ENCODE data around the gene ALK.

ALK gene

GRCh38 chr2:29388071-29388470 lies 533.3 kb downstream of the ALK start:
- DNase-seq, result no peak

GRCh38 chr2:29382486-29382885 lies 538.9 kb downstream of the ALK start:
- no peak for DNase-seq

DNA sequence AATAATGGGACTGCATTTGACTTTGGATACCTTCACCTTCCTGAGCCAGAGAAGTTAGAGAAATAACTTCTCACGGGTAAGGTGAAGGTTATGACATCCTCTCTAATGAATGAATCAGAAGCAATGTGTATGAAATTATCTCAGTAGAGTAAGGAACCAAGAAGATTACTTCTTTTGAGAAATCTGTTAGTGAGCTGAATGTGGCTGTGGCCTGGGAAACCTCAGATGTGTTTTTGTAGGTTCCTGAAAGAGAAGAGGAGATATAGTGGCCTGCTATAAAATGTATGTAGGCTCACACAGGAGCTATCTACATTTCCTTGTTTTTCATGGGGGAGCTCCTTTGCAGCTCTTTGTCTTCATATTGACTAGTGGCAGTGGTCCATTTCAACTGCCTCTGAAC lies 543.6 kb downstream of the ALK start:
- no peak for DNase-seq

GRCh38 chr2:29376541-29376940 lies 544.8 kb downstream of the ALK start:
- no peak for DNase-seq

- DNase-seq, result no peak
Observed at GRCh38 chr2:29375843-29376242, 545.5 kb downstream of the ALK start.

DNA sequence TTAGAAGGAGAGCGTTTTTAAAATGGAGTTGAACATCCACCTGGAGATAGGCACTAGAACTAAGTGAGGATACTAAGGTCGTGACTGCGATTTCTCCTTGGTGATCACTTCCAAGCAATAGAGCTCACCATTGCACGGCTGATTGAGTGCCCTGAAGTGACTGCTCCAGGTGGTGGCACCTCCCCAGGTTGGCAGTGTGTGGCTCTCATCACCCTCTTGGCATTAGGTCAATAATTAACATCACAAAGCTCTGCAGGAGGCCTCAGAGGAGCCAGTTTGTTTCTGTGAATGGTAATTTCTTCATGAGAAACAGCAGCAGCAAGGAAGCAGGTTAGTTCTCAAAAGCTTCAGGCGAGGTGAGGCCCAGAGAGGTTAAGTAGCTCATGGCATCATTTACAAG lies 546.6 kb downstream of the ALK start:
- DNase-seq, result no peak

GRCh38 chr2:29373870-29374269 lies 547.5 kb downstream of the ALK start:
- DNase-seq, result no peak

DNA sequence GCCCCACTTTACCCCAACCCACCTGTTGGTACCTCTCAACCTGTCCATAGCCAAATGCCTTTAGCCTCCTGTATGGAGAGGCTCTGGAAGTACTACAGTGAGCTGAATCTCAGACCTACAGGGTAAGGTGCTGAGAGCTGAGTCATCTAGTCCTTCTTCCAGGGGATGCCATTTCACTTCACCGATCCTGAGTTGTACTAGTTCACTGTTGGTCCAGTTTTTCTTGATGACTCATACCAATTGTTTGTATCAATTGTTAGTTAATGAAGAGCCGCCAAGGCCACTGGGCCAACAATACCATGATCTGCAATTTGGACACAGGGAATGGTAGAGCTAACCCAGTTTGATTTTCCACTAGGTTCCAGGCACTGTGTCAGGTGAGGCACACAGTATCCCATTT lies 549.2 kb downstream of the ALK start:
- no peak for DNase-seq

DNA sequence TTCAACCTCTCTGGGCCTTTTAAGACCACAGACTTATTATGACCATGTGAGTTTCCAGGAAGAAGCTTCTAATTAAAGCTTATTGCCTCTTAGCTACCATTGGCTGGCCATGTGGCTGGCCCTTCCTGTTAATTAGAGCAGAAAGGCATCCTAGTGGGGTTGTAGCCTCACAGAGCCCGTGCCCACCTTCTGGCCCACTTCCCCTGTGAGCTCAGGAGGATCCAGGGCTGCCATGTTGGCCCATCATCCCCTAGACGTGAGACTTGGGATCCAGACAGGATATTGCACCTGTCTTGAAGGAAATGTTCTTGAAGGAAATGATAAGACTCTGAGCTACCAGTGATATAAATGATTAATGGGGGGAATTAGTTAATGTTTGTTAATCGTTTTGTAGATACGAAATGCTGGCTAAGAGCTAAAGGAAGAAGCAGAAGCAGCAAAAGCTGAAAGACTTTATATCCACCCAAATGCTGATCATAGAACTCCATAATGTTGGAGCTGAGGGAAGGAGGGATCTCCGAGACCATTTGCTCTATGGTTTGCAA lies 550.7 kb downstream of the ALK start:
- DNase-seq, result no peak

- DNase-seq, result no peak
Observed at GRCh38 chr2:29370173-29370572, 551.2 kb downstream of the ALK start.

DNA sequence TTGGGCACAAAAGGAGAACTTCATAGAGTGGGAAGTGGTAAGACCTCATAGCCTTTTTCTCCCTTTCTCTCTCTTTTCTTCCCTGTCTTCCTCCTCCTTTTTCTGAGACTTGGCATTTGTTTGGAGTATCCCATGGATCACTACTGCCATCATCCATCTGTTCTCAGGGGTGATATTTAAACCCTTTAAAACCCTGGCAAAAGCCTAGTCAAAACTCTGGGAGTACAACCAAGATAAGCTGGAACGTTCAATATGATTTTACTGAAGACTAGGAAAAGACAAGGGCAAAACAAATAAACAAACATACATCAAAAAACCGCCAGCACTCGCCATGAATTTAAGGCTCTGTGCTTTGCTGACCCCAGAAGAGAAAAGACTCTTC lies 552.7 kb downstream of the ALK start:
- no peak for DNase-seq

DNA sequence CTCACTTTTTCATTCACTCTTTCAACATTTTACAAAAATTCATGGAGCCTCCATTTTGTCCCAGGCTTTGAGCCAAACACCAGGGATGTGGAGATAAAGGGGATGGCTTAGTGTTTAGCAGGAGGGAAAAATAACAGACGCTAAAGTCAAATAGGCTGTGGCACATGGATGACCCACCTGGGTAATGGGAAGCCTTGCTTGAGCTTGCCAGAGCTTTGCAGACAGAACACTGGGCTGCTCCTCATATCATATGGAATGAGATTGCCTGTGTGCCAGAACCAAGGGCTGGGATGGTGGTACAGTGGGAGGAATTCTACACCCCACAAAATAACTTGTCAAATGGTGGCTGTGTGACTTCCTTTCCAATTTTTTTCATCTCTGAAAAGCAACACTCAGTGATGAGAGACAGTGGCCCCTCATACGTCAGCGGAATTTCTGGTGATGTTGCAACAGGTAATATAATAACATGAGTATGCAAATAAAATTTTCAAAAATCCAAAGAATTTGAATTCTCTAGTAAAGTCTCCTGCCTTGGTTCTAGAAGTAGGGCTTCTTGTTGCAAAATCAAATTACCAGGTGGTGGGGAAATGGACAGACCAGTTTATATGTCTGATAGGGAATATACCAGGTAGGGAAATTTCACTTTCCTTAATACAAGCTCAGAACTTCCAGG lies 553.3 kb downstream of the ALK start:
- DNase-seq, result no peak

DNA sequence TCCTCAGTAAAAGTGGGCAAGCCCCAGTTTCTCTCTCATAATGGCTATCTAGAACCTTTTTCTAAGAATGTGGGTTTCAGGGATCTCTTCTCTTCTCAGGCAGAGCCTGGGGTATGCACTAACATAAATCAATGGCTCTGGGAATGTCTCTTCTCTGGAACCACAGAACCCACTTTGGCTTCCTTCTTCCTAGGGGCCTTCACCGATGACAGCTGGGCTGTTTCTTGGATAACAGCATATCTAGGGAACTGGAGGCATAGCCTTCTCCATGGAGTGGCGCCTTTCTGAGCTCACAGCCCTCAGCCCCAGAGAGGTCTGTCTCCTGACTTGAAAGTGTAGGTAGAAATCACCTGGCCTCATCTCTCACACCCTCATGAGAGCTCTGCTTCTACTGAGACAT lies 558.3 kb downstream of the ALK start:
- DNase-seq, result no peak

- no peak for DNase-seq
Observed at GRCh38 chr2:29361231-29361630, 560.2 kb downstream of the ALK start.

DNA sequence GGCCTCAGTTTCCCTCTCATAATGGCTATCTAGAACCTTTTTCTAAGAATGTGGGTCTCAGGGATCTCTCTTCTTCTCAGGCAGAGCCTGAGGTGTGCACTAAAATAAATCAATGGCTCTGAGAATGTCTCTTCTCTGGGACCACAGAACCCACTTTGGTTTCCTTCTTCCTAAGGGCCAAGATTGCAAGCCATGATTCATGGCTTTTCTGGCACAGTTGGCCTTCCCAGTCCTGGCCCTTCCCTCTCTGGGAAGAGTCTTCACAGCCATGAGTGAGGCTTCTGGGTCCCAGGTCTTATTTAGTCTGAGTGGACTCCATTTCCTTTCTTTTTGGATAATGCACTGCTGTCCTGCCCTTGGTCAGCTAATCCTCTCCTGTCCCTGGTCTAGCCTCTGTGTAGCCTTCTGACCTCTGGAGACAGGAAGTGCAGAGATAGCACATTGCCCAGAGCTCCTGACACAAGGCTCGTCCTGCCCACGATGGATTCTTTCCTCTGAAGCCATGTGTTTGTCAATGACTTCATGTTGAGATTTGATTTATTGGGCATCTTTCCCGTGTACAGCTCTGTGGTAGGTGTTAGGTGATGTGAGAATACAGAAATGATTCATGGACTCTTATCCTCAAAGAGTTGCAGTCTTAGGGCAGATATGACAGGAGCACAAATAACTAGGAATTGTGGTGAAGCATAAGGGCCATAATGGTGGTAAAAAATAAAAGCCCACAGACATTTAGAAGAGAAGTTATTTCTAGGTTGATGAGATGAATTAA lies 561.2 kb downstream of the ALK start:
- no peak for DNase-seq

DNA sequence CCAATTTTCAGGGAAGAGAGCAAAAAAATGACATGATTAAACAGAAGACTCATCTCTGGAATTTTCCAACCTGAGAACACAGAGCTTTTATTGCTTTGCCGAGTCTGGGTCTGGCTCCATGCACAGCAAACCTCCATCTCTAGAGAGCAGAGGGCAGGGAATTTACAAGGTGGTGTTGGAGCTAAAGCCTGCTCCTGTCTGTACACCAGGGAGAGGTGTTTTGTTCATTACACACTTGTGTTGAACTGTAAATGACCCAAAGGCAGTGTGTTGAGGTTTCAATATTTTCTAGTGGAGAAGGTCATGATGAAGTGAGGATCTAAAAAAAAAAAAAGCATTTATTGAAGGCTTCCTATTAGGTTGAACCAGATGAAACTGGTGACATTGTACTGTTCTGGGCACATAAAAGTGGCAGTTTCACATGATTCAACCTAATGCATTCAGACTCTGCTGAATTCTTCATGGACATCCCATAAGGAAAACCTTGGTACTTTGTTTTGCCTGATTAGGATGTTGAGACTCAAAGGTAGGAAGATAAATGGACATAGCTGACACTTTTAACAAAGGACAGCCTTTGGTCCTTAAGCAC lies 567.9 kb downstream of the ALK start:
- DNase-seq, result no peak

GRCh38 chr2:29351916-29352591 lies 569.3 kb downstream of the ALK start:
- no peak for DNase-seq

- DNase-seq, result no peak
Observed at GRCh38 chr2:29351248-29351647, 570.1 kb downstream of the ALK start.

GRCh38 chr2:29349316-29350030 lies 571.9 kb downstream of the ALK start:
- DNase-seq, result no peak

DNA sequence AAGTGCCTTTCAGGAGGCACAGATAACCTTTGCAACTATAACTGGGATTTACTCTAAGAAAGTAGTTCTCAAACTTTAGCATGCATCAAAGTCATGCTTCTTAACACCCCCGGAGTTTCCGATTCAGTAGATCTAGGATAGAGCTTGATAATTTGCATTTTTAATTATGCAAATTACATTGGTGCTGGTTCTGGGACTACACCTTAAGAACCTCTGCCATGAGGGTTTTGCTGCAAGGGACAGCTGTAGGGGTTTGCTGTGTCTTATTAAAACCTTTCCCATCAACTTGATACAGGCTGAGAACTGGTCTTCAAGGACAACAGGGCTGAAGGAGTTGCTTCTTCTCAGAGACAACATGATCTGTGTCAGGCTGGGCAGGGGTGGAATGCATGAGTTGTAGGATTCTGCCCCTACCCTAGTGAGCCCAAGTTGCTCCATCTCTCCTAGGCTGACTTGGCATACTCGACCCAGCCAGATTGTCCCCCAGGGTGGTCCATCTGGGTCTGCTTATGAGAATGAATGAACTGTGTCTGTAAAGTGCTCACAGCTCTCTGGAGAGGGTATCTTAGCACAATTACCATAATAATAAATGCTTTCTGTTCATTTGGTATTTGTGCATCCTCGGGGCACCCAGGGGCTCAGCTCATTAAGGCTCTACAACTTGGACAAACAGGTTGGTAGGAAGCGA lies 573.5 kb downstream of the ALK start:
- DNase-seq, result no peak

- DNase-seq, result no peak
Observed at GRCh38 chr2:29345236-29345635, 576.1 kb downstream of the ALK start.

- no peak for DNase-seq
Observed at GRCh38 chr2:29343830-29344229, 577.6 kb downstream of the ALK start.
